NCI-H2107 treated with DMSO at 0.1 percent for 48 hours (cell line): ENCODE results near the gene HOXC5.

Source experiments
- DNase-seq: peaks from one replicate; lab custom pipeline; 2025; ENCODE audit not compliant: unreplicated experiment; lab: John Stamatoyannopoulos, UW

The HOXC5 gene

GRCh38 chr12:54006559-54007220, 26.2 kb upstream of the HOXC5 start:
- DNase-seq = no peak

GRCh38 chr12:54007538-54008259, 25.2 kb upstream of the HOXC5 start:
- no peak for DNase-seq

GRCh38 chr12:54008260-54008552, 24.6 kb upstream of the HOXC5 start:
- no peak for DNase-seq

GRCh38 chr12:54009171-54010052, 23.4 kb upstream of the HOXC5 start:
- no peak for DNase-seq

GRCh38 chr12:54010053-54010971, 22.5 kb upstream of the HOXC5 start:
- no peak for DNase-seq

- no peak for DNase-seq
Observed at GRCh38 chr12:54010972-54011664, 21.7 kb upstream of the HOXC5 start.

GRCh38 chr12:54011665-54012532, 21.0 kb upstream of the HOXC5 start:
- DNase-seq = no peak

GRCh38 chr12:54012631-54013409, 20.0 kb upstream of the HOXC5 start:
- DNase-seq = no peak

GRCh38 chr12:54014377-54015017, 18.4 kb upstream of the HOXC5 start:
- DNase-seq = no peak

GRCh38 chr12:54015018-54015931, 17.6 kb upstream of the HOXC5 start:
- no peak for DNase-seq

- DNase-seq = no peak
Observed at GRCh38 chr12:54016051-54016450, 16.8 kb upstream of the HOXC5 start.

GRCh38 chr12:54016478-54016964, 16.3 kb upstream of the HOXC5 start:
- no peak for DNase-seq

- DNase-seq = peak; percentile 34
Observed at GRCh38 chr12:54017027-54017788, 15.6 kb upstream of the HOXC5 start.

- DNase-seq = peak; percentile 65
Observed at GRCh38 chr12:54017878-54018467, 14.9 kb upstream of the HOXC5 start.

GRCh38 chr12:54018468-54018984, 14.3 kb upstream of the HOXC5 start:
- DNase-seq = no peak
